SK-N-SH (cell line): ENCODE data around the gene LAMTOR2. TPM values are rescaled to one million over a fixed set of nuclear protein-coding genes. Genes with fewer than 3 reads are reported as not detected.

Experiments used
- CTCF ChIA-PET: fragments of 300-600, 350-600 bp; formaldehyde crosslinking; extraction: SDS; loops from one replicate; lab custom pipeline; 2021; lab: Yijun Ruan, JAX
- POLR2A ChIA-PET: fragments of 350-600 bp; sonication (Branson Sonifier 250); formaldehyde crosslinking; extraction: SDS; loops from one replicate; lab custom pipeline; 2020; ENCODE audit warnings: antibody characterized with exemption, inconsistent platforms; lab: Yijun Ruan, JAX
- DNase-seq: peaks from one replicate; pipeline ENCODE4 v3.0.0; 2012
- H2AFZ ChIP-seq: fragments of 200-600 bp; sonication (generic); 2 replicates; pipeline ENCODE4 v1.8.1; 2016; ENCODE audit warnings: antibody characterized with exemption, mild to moderate bottlenecking, low read depth
- H3F3A ChIP-seq: fragments of 200-600 bp; sonication (generic); replicated peaks from 2 replicates; pipeline ENCODE3; 2016; ENCODE audit warnings: antibody characterized with exemption, mild to moderate bottlenecking; ENCODE audit not compliant: insufficient read depth
- H3K27ac ChIP-seq, 2 experiments: fragments of 200-500 bp in 1 of 2; fragments of 200-600 bp in 1 of 2; sonication (Bioruptor generic) in 1 of 2; sonication (generic), shearing (Covaris generic) in 1 of 2; 2 replicates each; pipeline versions ENCODE4 v1.5.1 to v1.6.1; 2014 to 2016; ENCODE audit warnings: low read depth in 2 of 2, inconsistent platforms in 1 of 2, low read length in 1 of 2, mild to moderate bottlenecking in 1 of 2, mixed read lengths in 1 of 2
- H3K27me3 ChIP-seq: fragments of 200-600 bp; sonication (generic), shearing (Covaris generic); 2 replicates; pipeline ENCODE4 v1.6.1; 2016; ENCODE audit warnings: mixed run types; ENCODE audit not compliant: insufficient read depth
- H3K36me3 ChIP-seq, 2 experiments: fragments of 200-500 bp in 1 of 2; fragments of 200-600 bp in 1 of 2; sonication (Bioruptor generic) in 1 of 2; sonication (generic) in 1 of 2; replicated peaks in 1 of 2; 2 replicates each; pipeline versions ENCODE3 to v1.5.1; 2014 to 2016; ENCODE audit warnings: low read length in 1 of 2, mild to moderate bottlenecking in 1 of 2; ENCODE audit not compliant: insufficient read depth in 2 of 2, control insufficient read depth in 1 of 2
- H3K4me1 ChIP-seq, 2 experiments: fragments of 200-500 bp in 1 of 2; fragments of 200-600 bp in 1 of 2; sonication (Bioruptor generic) in 1 of 2; sonication (generic), shearing (Covaris generic) in 1 of 2; 2 replicates each; pipeline versions ENCODE4 v1.5.1 to v1.6.1; 2014 to 2016; ENCODE audit warnings: low read depth in 1 of 2, low read length in 1 of 2, mixed run types in 1 of 2; ENCODE audit not compliant: insufficient read depth in 2 of 2, control insufficient read depth in 1 of 2
- H3K4me2 ChIP-seq: fragments of 200-600 bp; sonication (generic), shearing (Covaris generic); 2 replicates; pipeline ENCODE4 v1.6.1; 2017; ENCODE audit warnings: mixed run types
- H3K4me3 ChIP-seq, 2 experiments: fragments of 200-500 bp in 1 of 2; fragments of 200-600 bp in 1 of 2; sonication (Bioruptor generic) in 1 of 2; sonication (generic), shearing (Covaris generic) in 1 of 2; 2 replicates each; pipeline versions ENCODE4 v1.5.1 to v1.8.1; 2014 to 2016; ENCODE audit warnings: low read depth in 2 of 2, inconsistent platforms in 1 of 2, low read length in 1 of 2, mild to moderate bottlenecking in 1 of 2, mixed read lengths in 1 of 2, moderate library complexity in 1 of 2
- H3K79me2 ChIP-seq: fragments of 200-600 bp; sonication (generic); 2 replicates; pipeline ENCODE4 v1.8.1; 2017; ENCODE audit warnings: mild to moderate bottlenecking; ENCODE audit not compliant: insufficient read depth
- H3K9ac ChIP-seq: fragments of 200-600 bp; sonication (generic); 2 replicates; pipeline ENCODE4 v1.6.1; 2017; ENCODE audit warnings: mixed run types
- H3K9me2 ChIP-seq: fragments of 200-600 bp; sonication (generic); 2 replicates; pipeline ENCODE4 v1.6.1; 2017; ENCODE audit warnings: mixed run types
- H3K9me3 ChIP-seq: fragments of 200-600 bp; sonication (generic); 2 replicates; pipeline ENCODE4 v1.6.1; 2017; ENCODE audit warnings: mixed run types, mild to moderate bottlenecking, moderate library complexity
- H4K20me1 ChIP-seq: fragments of 200-600 bp; sonication (generic); 2 replicates; pipeline ENCODE4 v1.6.1; 2017; ENCODE audit warnings: mild to moderate bottlenecking, mixed run types; ENCODE audit not compliant: insufficient read depth
- EP300 ChIP-seq, 2 experiments: IDR thresholded peaks; 2 replicates each; pipeline versions ENCODE4 v1.4.0 to v1.6.1; 2012; ENCODE audit warnings: borderline replicate concordance in 1 of 2, low read depth in 1 of 2, low read length in 1 of 2
- EZH2phosphoT487 ChIP-seq: fragments of 200-600 bp; sonication (generic); IDR thresholded peaks from 2 replicates; pipeline ENCODE4 v1.6.1; 2017; ENCODE audit warnings: low read depth, mixed run types, mild to moderate bottlenecking, antibody characterized with exemption, moderate library complexity, borderline replicate concordance
- FOXJ3 ChIP-seq: sonication (generic); formaldehyde crosslinking; IDR thresholded peaks from 2 replicates; pipeline ENCODE4 v1.5.1; 2020; ENCODE audit warnings: mild to moderate bottlenecking, missing genetic modification reagents
- FOXM1 ChIP-seq: IDR thresholded peaks from 2 replicates; pipeline ENCODE4 v1.4.0; 2012; ENCODE audit warnings: low read depth, mild to moderate bottlenecking
- GABPA ChIP-seq: IDR thresholded peaks from 2 replicates; pipeline ENCODE4 v1.4.0; 2012; ENCODE audit warnings: low read depth, mild to moderate bottlenecking
- GATA2 ChIP-seq: sonication (generic); formaldehyde crosslinking; IDR thresholded peaks from 2 replicates; pipeline ENCODE4 v1.5.0; 2020; ENCODE audit warnings: mild to moderate bottlenecking, missing genetic modification reagents
- MAX ChIP-seq: IDR thresholded peaks from 2 replicates; pipeline ENCODE4 v1.4.0; 2012; ENCODE audit warnings: low read depth
- NFIC ChIP-seq: IDR thresholded peaks from 2 replicates; pipeline ENCODE4 v1.4.0; 2012; ENCODE audit warnings: borderline replicate concordance
- POLR2AphosphoS5 ChIP-seq: IDR thresholded peaks from 2 replicates; pipeline ENCODE4 v1.6.1; 2012; ENCODE audit warnings: low read depth, low read length
- RAD21 ChIP-seq: IDR thresholded peaks from 2 replicates; pipeline ENCODE4 v1.6.1; 2012; ENCODE audit warnings: mild to moderate bottlenecking, low read length
- RCOR1 ChIP-seq: fragments of 150-350 bp; IDR thresholded peaks from 2 replicates; pipeline ENCODE4 v1.6.1; 2017; ENCODE audit warnings: antibody characterized with exemption, low read length
- RFX5 ChIP-seq: IDR thresholded peaks from 2 replicates; pipeline ENCODE4 v1.6.1; 2012; ENCODE audit warnings: mild to moderate bottlenecking, improper control_type of control experiment, low read length
- RXRA ChIP-seq: IDR thresholded peaks from 2 replicates; pipeline ENCODE4 v1.4.0; 2012; ENCODE audit warnings: low read depth, mild to moderate bottlenecking, borderline replicate concordance
- SIN3A ChIP-seq: IDR thresholded peaks from 2 replicates; pipeline ENCODE4 v1.6.1; 2012; ENCODE audit warnings: low read depth, mild to moderate bottlenecking, low read length, moderate library complexity, borderline replicate concordance
- TAF1 ChIP-seq: IDR thresholded peaks from 2 replicates; pipeline ENCODE4 v1.6.1; 2012; ENCODE audit warnings: low read depth, mild to moderate bottlenecking, low read length, moderate library complexity, borderline replicate concordance
- TCF12 ChIP-seq: IDR thresholded peaks from 2 replicates; pipeline ENCODE4 v1.4.0; 2012
- USF1 ChIP-seq: IDR thresholded peaks from 2 replicates; pipeline ENCODE4 v1.4.0; 2012; ENCODE audit warnings: low read depth, borderline replicate concordance
- USF2 ChIP-seq: fragments of 150-350 bp; IDR thresholded peaks from 2 replicates; pipeline ENCODE4 v1.6.1; 2017; ENCODE audit warnings: antibody characterized with exemption, low read length, low read depth, borderline replicate concordance
- ZBTB33 ChIP-seq: IDR thresholded peaks from 2 replicates; pipeline ENCODE4 v1.4.0; 2012; ENCODE audit warnings: low read depth, borderline replicate concordance
- WGBS: methylation state at CpG from one replicate; pipeline ENCODE4 v1.1.6; 2017; ENCODE audit warnings: low lambda C conversion rate; 5-methylcytosine and 5-hydroxymethylcytosine counted together
- polyA plus RNA-seq, 3 experiments: library from polyadenylated mRNA; depleted of rRNA; stranded (reverse); fragments of >200 nt; gene quantifications; 2 replicates each; pipeline ENCODE4 v1.2.3, GENCODE V29; 2012

The LAMTOR2 gene
- polyA plus RNA-seq, 1 of the 3 experiments (the other 2 are of a cell fraction): 230 TPM

- Histone ChIP-seq H3K27ac (no peak within 1 kb of the TSS), H3K27me3 (no peaks in the 10 kb centered on the region), H3K9me3 (no peaks in the 10 kb centered on the region), H3K4me2 (no peak within 1 kb of the TSS), H4K20me1 (no peaks in the 10 kb centered on the region), H3F3A (peaks cover 3% of the 10 kb centered on the region), H3K9ac (no peak within 1 kb of the TSS), H3K9me2 (no peaks in the 10 kb centered on the region), H3K79me2 (peaks cover 8% of the 10 kb centered on the region), H3K4me3 (no peak within 1 kb of the TSS), H3K4me1 (peaks cover 0 to 8% of the 10 kb centered on the region in 2 experiments; a peak in 2 of 4 replicates), H3K36me3 (peaks cover 2 to 12% of the 10 kb centered on the region in 2 experiments), H2AFZ (no peak within 1 kb of the TSS)
- 83% methylated on average over 11 of the region's 11 CpGs for WGBS
- ChIA-PET CTCF (interaction anchor here (0.8 to 1.0 kb wide), 2 partner anchors 35 kb away, joined by 3 to 4 read pairs; no protein-coding TSS in a partner anchor), POLR2A (no interaction called here)
- no peak for TF ChIP-seq GATA2
- no peak for TF ChIP-seq SIN3A
- TF ChIP-seq MAX: no peak
- TF ChIP-seq RAD21: no peak
- no peak for TF ChIP-seq POLR2AphosphoS5
- TF ChIP-seq RCOR1: no peak
- no peak for TF ChIP-seq NFIC
- no peak for TF ChIP-seq RXRA
- TF ChIP-seq FOXJ3 (CRISPR knock-in tag): no peak
- TF ChIP-seq RFX5: no peak
- no peak for DNase-seq
These were observed 6.5 kb downstream of the LAMTOR2 start, which contains the start of gene RAB25 for GRCh38 chr1:156060937-156061636. Gene RAB25, plus strand, starts transcription at chr1:156061160. Its CDS starts 241 bp downstream, at chr1:156061401.

- WGBS: 62% methylated on average over 3 of the region's 3 CpGs
- Histone ChIP-seq H3F3A (peaks cover 6% of the 10 kb centered on the region), H3K4me1 (peaks cover 0 to 8% of the 10 kb centered on the region in 2 experiments; a peak in 2 of 4 replicates)
- TF ChIP-seq FOXM1: no peak
- TF ChIP-seq, all 33 proteins: peak for 0
- H3K27me3 ChIP-seq: no peaks in the 10 kb centered on the region
- no peak overlapping the region for H2AFZ ChIP-seq
- ChIA-PET POLR2A (no interaction called here), CTCF (interaction anchor here (1.0 to 5.0 kb wide), 3 partner anchors 9 to 37 kb away, joined by 3 to 45 read pairs (median 3); partner anchors contain the start of genes MEX3A and UBQLN4)
- DNase-seq: no peak
- no peak overlapping the region for H3K4me2 ChIP-seq
- no peak overlapping the region for H3K4me3 ChIP-seq
- peaks cover 2 to 12% of the 10 kb centered on the region in 2 experiments for H3K36me3 ChIP-seq
- no peaks in the 10 kb centered on the region for H3K9me3 ChIP-seq
- H3K9me2 ChIP-seq: no peaks in the 10 kb centered on the region
- H3K79me2 ChIP-seq: no peaks in the 10 kb centered on the region
- H3K27ac ChIP-seq: no peak overlapping the region
- no peaks in the 10 kb centered on the region for H4K20me1 ChIP-seq
- H3K9ac ChIP-seq: no peak overlapping the region
These were observed 7.6 kb downstream of the LAMTOR2 start for GRCh38 chr1:156062189-156062588.

GRCh38 chr1:156063997-156064285, 9.4 kb downstream of the LAMTOR2 start:
- no peak overlapping the region for H3K27ac ChIP-seq
- H4K20me1 ChIP-seq: no peaks in the 10 kb centered on the region
- no peaks in the 10 kb centered on the region for H3K79me2 ChIP-seq
- ChIA-PET CTCF (interaction anchor here (1.2 to 5.0 kb wide), 3 partner anchors 39 to 124 kb away, joined by 3 to 45 read pairs (median 4); no protein-coding TSS in a partner anchor), POLR2A (no interaction called here)
- H2AFZ ChIP-seq: no peak overlapping the region
- no peak for DNase-seq
- H3F3A ChIP-seq: peaks cover 9% of the 10 kb centered on the region
- no peaks in the 10 kb centered on the region for H3K36me3 ChIP-seq
- no peaks in the 10 kb centered on the region for H3K27me3 ChIP-seq
- no peak overlapping the region for H3K4me2 ChIP-seq
- no peak overlapping the region for H3K9ac ChIP-seq
- no peaks in the 10 kb centered on the region for H3K9me2 ChIP-seq
- no peaks in the 10 kb centered on the region for H3K9me3 ChIP-seq
- H3K4me3 ChIP-seq: no peak overlapping the region
- peaks cover 0 to 8% of the 10 kb centered on the region in 2 experiments; a peak in 1 of 4 replicates for H3K4me1 ChIP-seq
- WGBS: 82% methylated on average over 2 of the region's 2 CpGs
- no peak for TF ChIP-seq TCF12
- no peak for TF ChIP-seq EP300 (IDR thresholded peaks at IDR 0.05; ENCODE audit: borderline replicate concordance in 1 of 2, low read depth in 1 of 2, low read length in 1 of 2)
- TF ChIP-seq RAD21: no peak
- TF ChIP-seq USF1: no peak
- TF ChIP-seq EZH2phosphoT487: no peak
- no peak for TF ChIP-seq TAF1
- TF ChIP-seq GABPA: no peak
- TF ChIP-seq ZBTB33: no peak
- no peak for TF ChIP-seq USF2
- TF ChIP-seq FOXJ3 (CRISPR knock-in tag): no peak
